ENCODE results near the gene FRMD3.

Gene FRMD3

GRCh38 chr9:83472764-83473163 lies 65.4 kb downstream of the FRMD3 start:
- DNase-seq (ENCODE audit: low spot score): no peak

DNA sequence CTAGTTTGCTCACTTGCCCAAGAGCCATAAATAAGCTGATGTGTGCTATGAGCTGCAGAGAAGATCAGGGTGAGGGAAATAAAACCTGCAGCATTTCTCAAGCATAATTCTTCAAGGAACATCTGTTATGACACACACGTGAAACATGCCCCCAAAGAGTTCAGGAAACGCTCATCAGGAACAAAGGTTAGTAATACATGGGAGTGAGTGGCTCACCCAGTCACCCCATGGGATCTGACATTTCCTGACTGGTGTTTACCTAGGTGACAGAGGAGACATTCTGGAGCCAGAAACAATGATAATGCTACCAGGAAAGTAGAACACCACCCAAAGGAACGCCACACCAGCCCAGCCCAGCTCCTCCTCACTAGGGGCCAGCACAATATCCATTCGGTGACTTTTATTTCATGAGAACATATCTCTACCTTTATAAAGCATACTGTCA lies 66.0 kb downstream of the FRMD3 start:
- DNase-seq (ENCODE audit: low spot score): no peak

- DNase-seq (ENCODE audit: low spot score): no peak
These were observed 67.0 kb downstream of the FRMD3 start for GRCh38 chr9:83471241-83471640.

DNA sequence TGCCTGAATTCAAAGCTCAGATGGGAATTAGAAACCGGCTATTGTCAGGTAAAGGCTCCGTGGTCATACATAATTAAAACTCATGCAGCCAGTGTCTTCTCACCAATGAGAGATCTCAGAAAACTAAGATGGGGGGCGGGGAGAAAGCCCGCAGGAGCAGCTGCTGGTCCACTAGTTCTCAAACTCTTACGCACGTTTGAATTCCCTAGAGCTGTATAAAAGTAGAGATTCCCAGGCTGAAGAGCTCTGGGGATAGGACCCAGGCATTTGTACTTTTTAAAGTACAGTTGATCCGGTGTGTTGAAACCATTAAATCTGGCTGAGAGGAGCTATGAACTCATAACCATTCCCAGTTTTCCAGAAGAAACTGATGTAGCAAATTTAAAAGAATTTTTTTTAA lies 68.5 kb downstream of the FRMD3 start:
- DNase-seq (ENCODE audit: low spot score): no peak

DNA sequence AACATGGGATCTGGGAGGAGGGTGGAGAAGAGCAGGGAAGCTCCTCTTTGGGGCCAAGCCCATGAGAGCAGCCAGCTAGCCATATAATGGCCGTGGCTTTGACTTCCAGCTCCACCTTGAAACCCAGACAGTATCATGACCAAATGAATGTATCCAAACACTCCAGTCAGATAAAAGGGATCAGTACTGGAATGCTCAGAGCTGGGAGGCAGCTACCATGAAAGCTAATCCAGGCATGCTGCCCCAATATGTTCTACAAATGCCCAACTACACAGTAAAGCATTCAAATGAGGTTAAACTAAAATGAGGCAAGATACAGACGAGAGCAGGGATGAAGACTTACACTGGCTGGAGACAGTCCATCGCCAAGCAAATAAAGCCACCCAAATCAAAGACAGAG lies 69.4 kb downstream of the FRMD3 start:
- no peak for DNase-seq (ENCODE audit: low spot score)

DNA sequence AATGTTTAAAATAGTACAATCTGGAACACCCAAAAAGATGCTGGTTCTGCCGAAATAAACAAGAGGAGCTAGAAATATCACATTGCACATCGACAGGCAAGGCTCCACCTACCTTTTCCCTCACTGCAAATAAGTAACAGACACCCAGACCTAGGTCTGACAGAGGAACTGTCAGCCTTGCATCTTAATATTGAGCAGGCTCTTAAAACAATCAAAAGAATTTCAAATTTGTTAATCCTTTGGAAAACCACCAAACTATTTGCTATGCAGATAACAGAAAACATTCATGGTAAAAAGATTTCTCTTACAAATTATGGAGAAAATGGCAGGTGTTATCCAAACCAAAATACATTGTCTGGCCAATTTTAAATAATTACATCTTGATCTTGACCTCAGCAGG lies 71.3 kb downstream of the FRMD3 start:
- DNase-seq (ENCODE audit: low spot score): no peak

DNA sequence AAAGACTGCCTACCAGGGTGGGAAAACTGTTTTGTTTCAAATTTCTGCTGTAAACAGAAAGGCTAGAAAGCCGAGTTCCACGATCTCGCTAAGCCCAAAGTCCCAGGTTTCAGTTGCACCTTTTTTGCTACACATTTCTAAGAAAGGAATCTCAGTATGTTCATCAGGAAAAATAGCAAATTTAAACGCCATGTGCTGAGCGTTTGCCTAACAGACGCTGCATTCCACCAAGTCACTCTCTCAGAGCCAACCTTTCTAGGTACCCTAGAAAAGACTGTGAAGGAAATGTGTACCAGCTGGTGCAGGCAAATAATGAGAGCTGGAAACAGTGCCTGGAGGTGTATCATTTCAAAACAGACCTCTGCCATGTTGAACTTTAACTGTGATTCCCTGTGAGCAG lies 71.8 kb downstream of the FRMD3 start:
- DNase-seq (ENCODE audit: low spot score): no peak

- DNase-seq (ENCODE audit: low spot score): no peak
These were observed 78.4 kb downstream of the FRMD3 start for GRCh38 chr9:83459830-83460229.

DNA sequence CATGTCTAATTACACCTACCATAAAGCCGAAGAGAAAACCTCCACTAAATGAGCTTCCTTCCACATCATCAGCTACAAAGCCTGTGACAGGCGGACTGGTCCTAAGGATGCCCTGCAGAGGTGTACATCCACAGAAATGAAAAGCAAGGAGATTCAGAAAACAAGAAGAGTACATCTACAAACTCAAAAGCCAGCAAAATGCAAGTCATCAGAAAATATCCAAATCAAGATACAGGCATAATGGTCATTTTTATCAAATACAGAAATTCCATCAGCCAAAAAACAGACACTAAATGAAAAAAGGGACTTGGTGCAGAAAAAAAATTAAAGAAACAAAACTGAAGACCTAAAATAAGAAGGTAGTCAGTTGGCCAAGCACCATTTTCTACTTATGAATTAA lies 79.7 kb downstream of the FRMD3 start:
- no peak for DNase-seq (ENCODE audit: low spot score)

DNA sequence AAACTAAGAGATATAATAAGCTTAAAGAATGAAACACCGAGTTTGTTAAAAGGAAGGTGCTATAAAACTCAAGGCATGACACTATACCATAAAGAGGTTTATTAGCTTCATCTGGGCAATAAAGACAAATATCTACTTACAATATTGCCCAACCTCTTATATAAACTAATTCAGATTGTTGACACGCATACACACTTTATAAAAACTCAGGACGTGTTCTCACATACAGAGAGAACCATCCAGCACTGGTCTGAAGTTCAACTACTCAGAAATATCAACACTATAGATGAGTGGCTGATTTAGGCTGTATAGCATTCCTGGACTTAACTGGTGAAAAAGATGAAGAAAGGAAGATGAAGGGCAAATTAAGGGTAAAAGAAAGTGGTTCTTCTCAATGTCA lies 81.2 kb downstream of the FRMD3 start:
- no peak for DNase-seq (ENCODE audit: low spot score)

GRCh38 chr9:83456226-83456625 lies 82.0 kb downstream of the FRMD3 start:
- DNase-seq (ENCODE audit: low spot score): no peak

DNA sequence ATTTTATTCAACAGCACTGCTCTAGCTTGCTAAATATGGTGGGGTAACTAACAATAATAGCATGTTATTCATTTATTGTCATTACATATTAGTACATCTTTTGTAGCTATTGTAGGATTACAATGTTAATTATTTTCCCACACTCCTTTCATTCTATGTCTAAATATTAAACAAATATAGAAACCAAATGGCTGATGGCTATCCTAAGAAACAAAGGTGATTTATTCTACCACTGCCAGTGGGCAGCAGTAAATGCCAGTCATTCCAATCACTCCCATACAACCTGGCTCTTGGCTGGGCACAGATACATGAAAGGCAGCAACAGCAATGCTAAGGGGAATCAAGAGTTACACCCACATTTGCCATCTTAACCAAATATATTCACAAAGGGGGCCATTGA lies 84.1 kb downstream of the FRMD3 start:
- DNase-seq (ENCODE audit: low spot score): no peak

- no peak for DNase-seq (ENCODE audit: low spot score)
These were observed 86.9 kb downstream of the FRMD3 start for GRCh38 chr9:83451308-83451707.

DNA sequence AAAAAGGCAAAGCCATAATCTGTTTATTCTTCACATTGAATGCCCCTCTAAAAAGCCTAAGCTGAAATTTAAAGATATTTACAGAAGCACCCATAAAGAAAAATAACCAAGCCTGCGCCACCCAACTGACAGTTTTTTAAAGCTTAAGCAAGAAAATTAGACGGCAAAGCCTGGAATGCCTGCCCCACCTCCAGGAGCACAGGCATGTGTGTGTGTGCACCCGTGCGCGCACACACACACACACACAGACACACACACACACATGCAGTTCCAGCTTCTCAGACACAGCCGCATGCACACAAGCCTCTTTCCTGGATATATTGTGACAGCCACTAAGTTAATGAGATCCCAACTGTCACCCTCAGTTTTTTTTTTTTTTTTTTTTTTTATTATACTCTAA lies 88.2 kb downstream of the FRMD3 start:
- no peak for DNase-seq (ENCODE audit: low spot score)

GRCh38 chr9:83449166-83449565 lies 89.0 kb downstream of the FRMD3 start:
- DNase-seq (ENCODE audit: low spot score): no peak

- DNase-seq (ENCODE audit: low spot score): no peak
These were observed 89.6 kb downstream of the FRMD3 start for GRCh38 chr9:83448626-83449025.

DNA sequence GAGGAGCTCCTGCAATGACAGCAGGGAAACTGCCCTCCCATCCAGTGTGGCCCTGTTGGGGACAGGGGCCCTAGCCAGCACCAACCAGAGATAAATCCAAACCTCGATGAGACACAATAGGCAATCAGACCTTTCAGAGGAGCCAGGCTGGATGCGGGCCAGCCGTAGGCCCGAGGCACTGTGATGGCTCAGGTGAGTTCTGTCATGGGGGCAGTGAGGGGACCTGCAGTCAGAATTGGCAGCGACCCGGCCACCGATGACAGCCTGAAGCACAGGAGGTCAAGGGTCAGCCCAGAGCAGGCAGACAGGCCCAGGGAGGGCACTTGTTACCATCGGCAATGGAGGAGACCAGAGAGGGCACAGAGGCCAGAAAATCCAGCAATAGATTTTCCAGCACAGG lies 90.8 kb downstream of the FRMD3 start:
- no peak for DNase-seq (ENCODE audit: low spot score)

DNA sequence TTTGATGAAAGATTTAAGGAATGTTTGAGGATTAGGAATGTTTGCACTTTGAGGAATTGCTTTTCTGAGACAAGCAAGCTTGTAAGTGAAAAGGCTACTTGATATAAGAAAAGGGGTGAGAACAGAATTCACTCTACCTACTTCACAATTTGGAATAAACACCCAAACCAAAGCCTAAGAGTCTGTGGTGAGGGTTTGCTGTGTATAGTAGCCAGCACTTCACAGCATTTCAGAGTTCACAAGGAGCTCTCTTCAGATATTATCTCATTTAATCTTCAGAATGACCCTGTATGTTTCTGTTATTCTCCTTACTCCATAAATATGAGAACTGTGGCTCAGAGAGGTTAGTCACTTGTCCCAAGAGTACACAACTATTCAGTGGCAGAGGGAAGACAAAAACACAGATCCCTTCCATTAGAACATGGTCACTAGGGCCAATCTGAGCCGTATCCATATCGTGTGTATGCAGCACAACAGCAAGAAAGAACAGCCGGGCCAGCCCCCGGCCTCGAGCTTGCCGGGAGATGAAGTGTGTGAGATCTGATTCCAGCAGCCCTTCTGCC lies 92.4 kb downstream of the FRMD3 start:
- DNase-seq (ENCODE audit: low spot score): no peak

DNA sequence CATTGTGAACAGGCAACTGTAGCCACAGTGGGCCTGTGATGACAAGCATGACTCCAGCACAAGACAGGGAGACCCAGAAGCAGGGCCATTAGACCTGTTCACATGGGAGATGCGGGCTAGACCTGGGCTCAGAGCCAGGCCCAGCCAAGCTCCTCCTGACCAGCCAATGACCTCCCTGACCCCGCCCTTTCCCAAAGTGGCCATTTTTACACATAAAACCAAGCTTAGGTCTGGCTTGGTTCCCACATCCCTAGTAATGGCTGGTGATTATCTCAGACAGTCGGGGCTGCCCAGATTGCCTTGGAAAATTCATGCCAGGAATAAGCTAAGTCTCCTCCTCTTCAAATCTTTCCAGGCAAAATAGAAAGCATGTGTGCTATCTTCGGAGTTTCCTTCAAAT lies 94.1 kb downstream of the FRMD3 start:
- DNase-seq (ENCODE audit: low spot score): no peak

DNA sequence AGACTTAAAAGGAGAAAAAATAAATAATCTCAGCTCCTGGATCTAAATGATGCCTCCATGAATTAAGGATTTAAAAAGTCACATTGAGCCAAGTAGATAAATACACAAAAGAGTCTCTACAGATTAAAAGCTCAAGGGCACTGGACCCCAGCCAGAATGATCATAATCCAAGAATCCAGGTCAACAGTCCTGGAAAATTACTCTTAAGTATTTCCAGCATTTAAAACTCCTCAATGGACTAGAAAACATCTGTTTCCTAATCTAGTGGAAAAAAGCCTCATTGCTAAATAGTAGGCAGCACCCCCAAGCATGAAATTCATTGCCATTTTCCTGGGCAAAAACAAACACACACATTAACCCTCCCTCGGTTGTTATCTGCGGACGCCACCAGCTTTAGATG lies 96.8 kb downstream of the FRMD3 start:
- DNase-seq (ENCODE audit: low spot score): no peak

GRCh38 chr9:83440641-83441040 lies 97.6 kb downstream of the FRMD3 start:
- DNase-seq (ENCODE audit: low spot score): no peak

DNA sequence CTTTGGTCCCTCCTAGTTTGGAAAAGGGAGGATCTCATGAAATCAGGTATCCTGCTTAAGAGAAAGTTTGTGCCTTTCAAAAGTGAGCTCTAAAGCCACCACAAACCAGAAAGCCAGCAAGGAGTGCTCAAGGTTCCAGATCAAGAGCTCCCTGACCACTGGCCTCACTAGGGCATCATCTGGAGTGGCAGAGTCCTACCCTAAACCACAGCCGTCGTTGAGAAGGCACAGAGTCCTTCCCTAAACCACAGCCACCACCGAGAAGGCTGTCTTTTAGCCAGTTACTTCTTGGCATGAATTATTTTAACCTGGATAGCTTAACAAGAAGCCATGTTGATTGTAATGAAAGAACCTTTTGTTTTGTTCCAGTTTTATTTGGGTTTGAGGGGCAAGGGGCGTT lies 102.9 kb downstream of the FRMD3 start:
- no peak for DNase-seq (ENCODE audit: low spot score)

- no peak for DNase-seq (ENCODE audit: low spot score)
These were observed 103.9 kb downstream of the FRMD3 start for GRCh38 chr9:83434254-83434653.

- DNase-seq (ENCODE audit: low spot score): no peak
These were observed 104.4 kb downstream of the FRMD3 start for GRCh38 chr9:83433846-83434245.
